CD1c-positive myeloid dendritic cell (primary cell): ENCODE results near the gene SLC22A31.

Experiments used
- DNase-seq: peaks from one replicate; pipeline ENCODE4 v3.0.0-alpha.2; 2016; ENCODE audit errors: extremely low spot score

Gene SLC22A31

GRCh38 chr16:89216315-89217137, 16.2 kb upstream of the SLC22A31 start:
- DNase-seq, result peak; percentile 89

GRCh38 chr16:89210904-89211515, 10.7 kb upstream of the SLC22A31 start:
- no peak for DNase-seq

GRCh38 chr16:89210165-89210903, 10.0 kb upstream of the SLC22A31 start:
- DNase-seq, result no peak

GRCh38 chr16:89209522-89210044, 9.2 kb upstream of the SLC22A31 start:
- DNase-seq, result no peak

GRCh38 chr16:89207993-89208392, 7.7 kb upstream of the SLC22A31 start:
- no peak for DNase-seq

GRCh38 chr16:89202422-89203215, 2.3 kb upstream of the SLC22A31 start:
- DNase-seq, result no peak

GRCh38 chr16:89201439-89202377, 1.4 kb upstream of the SLC22A31 start:
- peak; percentile 69 for DNase-seq

- DNase-seq, result no peak
Measured at GRCh38 chr16:89200850-89201411, 594 bp upstream of the SLC22A31 start.

- no peak for DNase-seq
Measured at GRCh38 chr16:89199241-89200123, 855 bp downstream of the SLC22A31 start.

- no peak for DNase-seq
Measured at GRCh38 chr16:89198417-89199240, 1.7 kb downstream of the SLC22A31 start.

GRCh38 chr16:89197633-89198416, 2.5 kb downstream of the SLC22A31 start:
- DNase-seq, result no peak

- DNase-seq, result no peak
Measured at GRCh38 chr16:89197033-89197632, 3.2 kb downstream of the SLC22A31 start.

GRCh38 chr16:89195521-89196171, 4.7 kb downstream of the SLC22A31 start:
- no peak for DNase-seq

GRCh38 chr16:89194340-89195311, 5.7 kb downstream of the SLC22A31 start:
- no peak for DNase-seq

GRCh38 chr16:89193576-89194293, 6.6 kb downstream of the SLC22A31 start:
- no peak for DNase-seq
